Transverse colon (tissue), 4 donors: Measurements from ENCODE around the gene LINGO1.

Source experiments
- CTCF ChIP-seq, 5 experiments: fragments of 200-600 bp in 3 of 5; fragments of 450-650 bp in 2 of 5; sonication (generic) in 3 of 5; IDR thresholded peaks; 1 replicate in 2 of 5; 2 replicates in 3 of 5; pipeline ENCODE4 v1.5.1; 2016 to 2017; ENCODE audit warnings: antibody characterized with exemption in 5 of 5, inconsistent platforms in 3 of 5, mild to moderate bottlenecking in 2 of 5, moderate library complexity in 1 of 5
- EP300 ChIP-seq: sonication (generic); formaldehyde crosslinking; IDR thresholded peaks from one replicate; pipeline ENCODE4 v1.6.1; 2017; ENCODE audit warnings: antibody characterized with exemption, low read depth
- POLR2A ChIP-seq: fragments of 450-650 bp; IDR thresholded peaks from one replicate; pipeline ENCODE4 v1.6.1; 2016; ENCODE audit warnings: antibody characterized with exemption, mild to moderate bottlenecking, moderate library complexity
- POLR2AphosphoS5 ChIP-seq, 3 donors: sonication (generic); formaldehyde crosslinking; IDR thresholded peaks; one replicate each; pipeline ENCODE4 v1.6.1; 2016; ENCODE audit warnings: antibody characterized with exemption in 3 of 3

DNA sequence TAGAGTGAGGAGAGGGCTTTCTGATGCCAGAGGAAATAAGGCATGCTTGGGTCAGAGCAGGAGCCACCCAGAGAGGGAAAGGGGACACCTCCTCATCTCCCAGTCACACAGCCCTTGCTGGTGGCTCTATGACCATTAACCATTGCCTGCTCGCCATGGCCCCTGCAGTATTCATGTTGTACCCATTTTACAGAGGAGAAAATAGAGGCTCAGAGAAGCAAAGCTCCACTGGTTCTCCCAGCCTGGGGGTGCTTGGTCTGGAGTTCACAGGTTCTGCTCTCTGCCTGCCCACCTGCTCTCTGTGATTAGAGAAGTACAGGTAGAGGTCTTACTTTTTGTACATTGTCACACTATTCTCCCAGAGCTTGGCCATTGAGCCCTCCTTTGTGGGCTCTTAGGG lies 56.2 kb downstream of the LINGO1 start:
- TF ChIP-seq CTCF (IDR thresholded peaks at IDR 0.05): no peak
- TF ChIP-seq POLR2A: no peak
- TF ChIP-seq POLR2AphosphoS5 (IDR thresholded peaks at IDR 0.05): no peak
- no peak for TF ChIP-seq EP300
